ENCODE measurements around the gene PTH.

PTH gene

DNA sequence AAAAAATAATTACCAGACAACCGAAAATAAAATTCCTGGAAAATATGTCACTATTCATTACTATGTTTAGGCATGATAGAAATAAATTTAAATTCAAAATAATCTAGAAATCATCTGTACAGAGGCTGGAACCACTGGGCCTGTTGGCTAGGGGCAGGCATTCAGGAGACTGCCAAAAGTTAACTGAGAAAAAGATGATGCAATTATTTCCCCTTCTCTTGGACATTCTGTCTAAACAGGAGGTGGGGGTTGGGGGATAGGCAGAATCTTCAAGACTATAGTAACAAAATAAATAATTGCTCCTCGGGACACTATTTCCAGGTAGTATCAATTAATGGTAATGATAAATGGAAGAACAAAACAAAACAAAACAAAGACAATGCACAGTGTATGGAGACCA is 46.9 kb downstream of the PTH start:
- TF ChIP-seq, protein P1, sequence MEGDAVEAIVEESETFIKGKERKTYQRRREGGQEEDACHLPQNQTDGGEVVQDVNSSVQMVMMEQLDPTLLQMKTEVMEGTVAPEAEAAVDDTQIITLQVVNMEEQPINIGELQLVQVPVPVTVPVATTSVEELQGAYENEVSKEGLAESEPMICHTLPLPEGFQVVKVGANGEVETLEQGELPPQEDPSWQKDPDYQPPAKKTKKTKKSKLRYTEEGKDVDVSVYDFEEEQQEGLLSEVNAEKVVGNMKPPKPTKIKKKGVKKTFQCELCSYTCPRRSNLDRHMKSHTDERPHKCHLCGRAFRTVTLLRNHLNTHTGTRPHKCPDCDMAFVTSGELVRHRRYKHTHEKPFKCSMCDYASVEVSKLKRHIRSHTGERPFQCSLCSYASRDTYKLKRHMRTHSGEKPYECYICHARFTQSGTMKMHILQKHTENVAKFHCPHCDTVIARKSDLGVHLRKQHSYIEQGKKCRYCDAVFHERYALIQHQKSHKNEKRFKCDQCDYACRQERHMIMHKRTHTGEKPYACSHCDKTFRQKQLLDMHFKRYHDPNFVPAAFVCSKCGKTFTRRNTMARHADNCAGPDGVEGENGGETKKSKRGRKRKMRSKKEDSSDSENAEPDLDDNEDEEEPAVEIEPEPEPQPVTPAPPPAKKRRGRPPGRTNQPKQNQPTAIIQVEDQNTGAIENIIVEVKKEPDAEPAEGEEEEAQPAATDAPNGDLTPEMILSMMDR (conservative IDR thresholded peaks at IDR 0.05): no peak
- no peak overlapping the region for H3K27ac ChIP-seq

DNA sequence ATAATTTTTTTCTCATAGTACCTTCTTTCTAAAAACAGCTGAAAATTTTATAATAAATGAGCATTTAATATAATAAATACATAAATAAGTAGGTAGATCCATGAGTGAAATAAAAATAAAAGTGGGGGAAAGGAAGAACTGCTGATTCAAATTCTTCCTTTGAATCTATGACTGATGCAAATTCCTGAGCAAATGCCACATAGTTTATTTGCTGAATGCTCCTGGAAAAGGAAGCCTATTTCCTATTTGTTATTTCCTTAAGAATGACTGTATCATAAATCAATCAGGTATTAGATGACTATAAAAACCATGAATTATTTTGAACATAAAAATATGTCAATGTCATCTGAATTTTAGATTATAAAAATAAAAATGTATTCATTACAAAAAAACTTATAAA is 49.4 kb downstream of the PTH start:
- TF ChIP-seq, protein P1 (conservative IDR thresholded peaks at IDR 0.05): no peak
- no peak overlapping the region for H3K27ac ChIP-seq

DNA sequence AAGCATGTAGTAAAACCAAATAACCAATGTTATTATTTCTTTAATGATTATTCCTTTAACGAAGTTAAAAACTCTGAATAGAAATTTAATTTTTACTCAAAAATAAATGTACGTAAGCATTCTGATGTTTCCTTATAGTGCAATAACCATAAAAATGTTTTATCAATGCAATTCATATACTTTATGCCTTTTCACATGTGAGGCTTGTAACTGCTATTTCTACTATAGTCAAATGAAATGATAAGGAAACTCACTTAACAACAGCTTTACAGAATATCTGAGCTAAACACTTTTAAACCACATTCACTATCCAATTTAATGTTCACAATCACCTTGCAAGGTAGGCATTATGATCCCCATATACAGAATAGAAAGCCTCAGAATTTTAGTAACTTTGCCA is 50.2 kb downstream of the PTH start:
- H3K27ac ChIP-seq: no peak overlapping the region
- TF ChIP-seq, protein P1 (conservative IDR thresholded peaks at IDR 0.05): no peak
